ENCODE data around the gene PCBP3.

- TF ChIP-seq EZH2 (optimal IDR thresholded peaks at IDR 0.05; ENCODE audit: low read depth, low read length) (no peak), CTCF (IDR thresholded peaks at IDR 0.05; ENCODE audit: low read length) (no peak), EZH2phosphoT487 (IDR thresholded peaks at IDR 0.05; ENCODE audit: low read length) (no peak)
Observed at GRCh38 chr21:45934085-45934484, 290.6 kb downstream of the PCBP3 start.

Measured in MM.1S (cell line).